Stimulated activated memory B cell treated with anti-CD40 and anti-IgM and Interleukin-4, amounts not matched to agents 10 μg/mL and 1 μg/mL and 100 μg/mL, for 72 hours (primary cell): ENCODE measurements around the gene OCA2.
"Not testable (repeated sequence)": the region's sequence is repeated elsewhere in the genome, so short reads cannot be mapped to it uniquely, and the experiment has no call there.

Experiments used
- ATAC-seq: fragments of 150-1000 bp; cut with Tn5 transposase; 2 replicates; pipeline ENCODE4 v1.10.0; 2021
- H3K27ac Mint-ChIP-seq: one replicate; pipeline ENCODE4 v1.8.0; 2022; ENCODE audit warnings: mild to moderate bottlenecking, mixed read lengths
- H3K27me3 Mint-ChIP-seq: one replicate; pipeline ENCODE4 v1.8.0; 2022; ENCODE audit warnings: mixed read lengths
- H3K36me3 Mint-ChIP-seq: one replicate; pipeline ENCODE4 v1.8.0; 2022; ENCODE audit warnings: mixed read lengths
- H3K4me1 Mint-ChIP-seq: one replicate; pipeline ENCODE4 v1.8.0; 2022; ENCODE audit warnings: mixed read lengths
- H3K4me3 Mint-ChIP-seq: one replicate; pipeline ENCODE4 v1.8.0; 2022; ENCODE audit warnings: mild to moderate bottlenecking, moderate library complexity, mixed read lengths
- H3K9me3 Mint-ChIP-seq: one replicate; pipeline ENCODE4 v1.8.0; 2022; ENCODE audit warnings: mixed read lengths

Gene OCA2

DNA sequence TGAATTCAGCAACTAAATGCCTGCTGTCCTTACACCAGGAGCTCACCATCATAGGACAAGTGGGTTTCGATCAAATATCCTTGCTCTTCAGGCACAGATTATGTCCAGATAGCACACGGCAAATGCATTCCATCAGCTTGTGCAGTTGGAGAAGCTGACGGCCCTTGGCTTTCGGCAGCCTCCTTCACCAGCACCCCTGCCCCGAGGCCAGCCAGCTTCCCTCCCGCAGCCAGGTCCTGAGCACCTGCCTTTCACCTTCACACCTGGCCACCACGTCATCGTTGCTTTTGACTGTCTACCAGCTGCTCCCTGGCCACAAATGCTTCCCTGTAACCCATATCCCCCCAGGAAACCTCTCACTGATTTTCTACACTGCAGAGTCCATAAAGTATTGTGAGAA lies 355.5 kb downstream of the OCA2 start:
- no peak for ATAC-seq
- H3K9me3 Mint-ChIP-seq: peaks cover 2% of the 10 kb centered on the region
- no peaks in the 10 kb centered on the region for H3K36me3 Mint-ChIP-seq
- H3K4me3 Mint-ChIP-seq: no peak overlapping the region
- H3K4me1 Mint-ChIP-seq: no peaks in the 10 kb centered on the region
- no peak overlapping the region for H3K27ac Mint-ChIP-seq
- H3K27me3 Mint-ChIP-seq: no peaks in the 10 kb centered on the region

DNA sequence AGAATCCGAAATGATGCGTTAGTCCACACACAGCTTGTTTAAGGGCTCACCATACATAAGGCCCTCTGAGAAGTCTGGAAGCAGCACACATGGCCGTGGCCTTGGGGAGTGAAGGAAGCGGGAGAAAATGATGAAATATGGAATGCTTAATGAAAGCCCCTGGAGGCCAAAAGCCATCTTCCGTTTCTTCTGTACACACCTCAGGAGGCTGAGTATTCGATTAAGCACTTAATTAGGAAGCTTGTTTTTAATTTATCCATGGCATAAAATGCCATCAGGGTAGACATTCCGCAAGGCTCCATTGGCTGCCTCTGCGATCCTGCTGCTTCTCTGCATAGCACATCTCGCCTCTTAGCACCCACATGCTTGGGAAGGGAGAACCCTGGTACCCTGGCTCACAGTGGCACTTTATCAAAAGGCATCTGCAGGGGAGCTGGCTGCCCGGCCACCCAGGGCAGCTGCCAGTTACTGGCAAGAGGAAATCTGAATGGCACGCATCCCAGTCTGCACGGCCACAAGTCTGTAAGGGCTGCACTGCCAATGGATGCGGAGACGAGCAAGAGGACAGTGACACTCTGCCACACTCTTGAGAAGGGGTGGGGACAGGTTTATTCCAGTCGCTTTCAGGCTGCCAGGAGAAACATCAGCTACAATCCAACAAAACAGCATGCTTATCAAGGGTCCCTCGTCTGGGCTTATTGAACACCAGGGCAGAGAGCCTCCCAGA lies 356.2 kb downstream of the OCA2 start:
- Mint-ChIP-seq H3K9me3 (peaks cover 2% of the 10 kb centered on the region), H3K27me3 (no peaks in the 10 kb centered on the region)
- ATAC-seq: no peak

DNA sequence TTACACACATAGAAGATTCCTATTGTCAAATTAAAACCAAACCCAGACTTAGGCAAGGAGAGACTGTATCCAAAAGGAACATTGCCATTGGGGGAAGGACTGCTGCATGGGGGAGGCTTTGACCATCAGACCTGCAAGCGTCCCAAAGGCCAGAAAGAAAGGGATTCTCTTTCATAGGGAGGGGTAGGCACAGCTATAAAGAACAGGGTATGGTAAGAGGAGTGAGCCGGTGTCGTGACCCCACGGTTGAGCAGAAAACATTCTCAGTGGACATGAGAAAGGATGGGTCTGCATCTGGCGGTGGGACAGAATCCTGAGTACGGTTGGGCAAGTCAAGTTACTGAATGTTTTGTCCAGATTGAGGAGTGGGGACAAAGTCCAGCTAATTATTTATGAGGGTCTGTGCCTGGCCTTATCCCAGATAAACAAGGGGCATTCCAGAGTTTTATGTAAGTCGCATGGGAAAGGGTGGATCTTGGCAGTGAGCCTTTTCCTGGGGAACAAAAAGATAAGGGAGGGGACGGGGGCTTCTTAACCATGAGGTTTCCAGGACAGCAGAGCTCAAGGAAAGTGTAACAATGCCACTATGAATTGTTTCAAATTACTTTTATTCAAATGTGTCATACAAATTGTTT lies 357.8 kb downstream of the OCA2 start:
- no peaks in the 10 kb centered on the region for H3K4me1 Mint-ChIP-seq
- no peak overlapping the region for H3K27ac Mint-ChIP-seq
- no peak overlapping the region for H3K4me3 Mint-ChIP-seq
- peaks cover 2% of the 10 kb centered on the region for H3K9me3 Mint-ChIP-seq
- no peaks in the 10 kb centered on the region for H3K36me3 Mint-ChIP-seq
- no peaks in the 10 kb centered on the region for H3K27me3 Mint-ChIP-seq
- ATAC-seq: no peak

More for the DNA sequence above, 356.2 kb downstream of the OCA2 start:
- Mint-ChIP-seq H3K27ac (no peak overlapping the region), H3K36me3 (no peaks in the 10 kb centered on the region), H3K4me1 (no peaks in the 10 kb centered on the region), H3K4me3 (no peak overlapping the region)

DNA sequence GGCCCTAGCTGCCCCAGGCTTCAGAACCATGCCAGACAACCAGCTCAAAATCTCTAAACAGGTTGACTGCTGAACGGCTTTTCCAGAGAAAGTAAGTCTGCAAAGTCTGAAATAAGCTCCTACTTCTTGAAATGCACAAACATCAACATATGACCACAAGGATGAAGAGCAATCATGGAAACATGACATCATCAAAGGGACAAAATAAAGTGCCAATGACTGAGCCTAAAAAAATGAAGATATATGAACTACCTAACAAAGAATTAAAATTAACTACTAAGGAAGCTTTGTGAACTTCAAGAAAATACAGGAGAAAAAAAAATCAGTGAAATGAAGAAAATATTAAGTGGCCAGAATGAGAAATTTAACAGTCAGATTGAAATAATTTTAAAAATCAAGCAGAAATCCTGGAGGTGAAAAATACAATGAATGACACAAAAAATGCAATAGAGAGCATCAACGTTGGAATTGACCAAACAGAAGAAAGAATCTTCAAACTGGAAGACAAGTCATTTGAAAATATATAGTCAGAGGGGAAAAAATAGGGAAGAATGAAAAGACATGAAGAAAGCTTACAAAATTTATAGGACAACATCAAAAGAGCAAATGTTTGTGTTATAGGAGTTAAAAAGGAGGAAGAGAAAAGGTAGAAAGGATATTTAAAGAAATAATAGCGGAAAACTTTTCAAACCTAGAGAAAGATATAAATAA lies 364.2 kb downstream of the OCA2 start:
- Mint-ChIP-seq H3K36me3 (no peaks in the 10 kb centered on the region), H3K27ac (no peak overlapping the region)

DNA sequence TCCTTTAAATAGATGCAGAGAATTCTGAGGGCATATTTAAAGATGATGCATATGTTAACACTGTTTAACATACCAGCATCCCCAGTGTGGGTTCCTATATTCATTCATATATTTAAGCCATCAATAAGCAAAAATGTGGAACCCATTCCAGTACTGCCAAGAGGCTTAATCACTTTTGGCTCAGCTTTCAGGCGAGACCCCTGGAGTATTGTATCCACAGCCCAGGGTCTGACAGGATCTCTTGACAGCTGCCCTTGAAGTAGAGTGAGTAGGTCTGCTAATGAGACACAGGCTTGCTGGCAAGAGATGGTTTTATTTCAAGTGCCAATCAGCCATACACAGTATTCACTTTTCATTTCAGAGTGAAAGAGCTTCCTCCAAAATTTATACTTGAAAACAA lies 367.3 kb downstream of the OCA2 start:
- no peaks in the 10 kb centered on the region for H3K36me3 Mint-ChIP-seq
- H3K4me1 Mint-ChIP-seq: no peaks in the 10 kb centered on the region
- ATAC-seq: no peak
- H3K4me3 Mint-ChIP-seq: no peak overlapping the region
- H3K27me3 Mint-ChIP-seq: no peaks in the 10 kb centered on the region
- H3K27ac Mint-ChIP-seq: no peak overlapping the region
- peaks cover 9% of the 10 kb centered on the region for H3K9me3 Mint-ChIP-seq

More for the DNA sequence above, 364.2 kb downstream of the OCA2 start:
- peaks cover 11% of the 10 kb centered on the region for H3K9me3 Mint-ChIP-seq
- H3K27me3 Mint-ChIP-seq: no peaks in the 10 kb centered on the region
- no peak for ATAC-seq
- no peaks in the 10 kb centered on the region for H3K4me1 Mint-ChIP-seq
- H3K4me3 Mint-ChIP-seq: no peak overlapping the region

DNA sequence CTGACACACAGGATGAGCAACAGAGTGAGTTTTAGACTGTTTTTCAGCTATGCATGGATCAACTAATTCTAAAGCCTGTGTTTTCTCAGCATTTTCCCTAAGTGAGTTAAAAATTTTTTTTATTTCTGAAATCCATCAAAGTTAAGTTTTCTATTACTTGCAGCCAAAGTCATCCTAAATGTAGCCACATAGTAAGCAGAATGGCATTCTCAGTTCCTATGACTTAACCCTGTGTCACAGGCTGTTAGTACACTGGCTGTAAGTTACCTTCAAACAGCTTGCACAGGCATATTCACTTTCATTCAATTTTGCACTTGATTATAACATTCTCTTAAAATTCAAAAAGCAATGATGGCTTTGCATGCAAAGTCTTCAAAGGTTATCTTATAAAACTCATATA lies 368.2 kb downstream of the OCA2 start:
- Mint-ChIP-seq H3K27ac (no peak overlapping the region), H3K9me3 (peaks cover 9% of the 10 kb centered on the region), H3K4me1 (no peaks in the 10 kb centered on the region), H3K36me3 (no peaks in the 10 kb centered on the region), H3K4me3 (no peak overlapping the region), H3K27me3 (no peaks in the 10 kb centered on the region)
- ATAC-seq: no peak

DNA sequence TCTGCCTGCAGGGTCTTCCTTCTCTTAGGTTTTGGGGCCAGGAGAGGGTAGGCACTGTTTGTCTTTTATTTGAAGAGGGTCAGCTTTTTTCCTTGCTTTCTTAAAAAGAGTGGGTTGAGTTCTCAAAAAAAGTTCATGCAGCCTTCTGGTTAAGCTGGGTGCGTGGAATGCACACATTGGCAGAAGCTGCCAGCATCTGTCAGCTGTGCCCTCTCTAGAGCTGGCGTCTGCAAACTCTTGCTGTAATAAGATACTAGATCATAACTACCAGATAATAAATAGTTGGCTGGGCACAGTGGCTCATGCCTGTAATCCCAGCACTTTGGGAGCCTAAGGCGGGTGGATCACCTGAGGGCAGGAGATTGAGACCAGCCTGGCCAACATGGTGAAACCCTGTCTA lies 373.4 kb downstream of the OCA2 start:
- no peaks in the 10 kb centered on the region for H3K27me3 Mint-ChIP-seq
- H3K4me1 Mint-ChIP-seq: no peaks in the 10 kb centered on the region
- no peaks in the 10 kb centered on the region for H3K36me3 Mint-ChIP-seq
- peaks cover 4% of the 10 kb centered on the region for H3K9me3 Mint-ChIP-seq
- no peak overlapping the region for H3K27ac Mint-ChIP-seq
- no peak for ATAC-seq
- H3K4me3 Mint-ChIP-seq: no peak overlapping the region

DNA sequence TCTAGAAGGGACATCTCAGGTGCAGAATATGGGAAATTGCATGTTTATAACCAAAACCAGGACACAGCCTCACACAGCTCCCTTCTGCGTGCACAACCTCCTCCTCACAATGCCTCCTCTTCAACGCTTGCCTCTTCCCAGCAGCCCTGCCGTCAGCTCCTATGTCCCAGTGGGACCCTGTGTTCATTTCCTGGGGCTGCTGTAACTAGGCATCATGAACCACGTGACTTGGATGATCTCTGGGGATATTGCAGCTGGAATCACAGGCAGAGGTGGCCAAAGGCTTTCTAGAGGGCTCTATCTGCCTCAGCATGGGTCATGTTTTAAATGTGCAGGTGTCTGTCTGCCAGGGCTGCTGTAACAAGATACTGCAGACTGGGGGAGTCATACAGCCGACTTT lies 375.3 kb downstream of the OCA2 start:
- H3K27ac Mint-ChIP-seq: no peak overlapping the region
- no peaks in the 10 kb centered on the region for H3K36me3 Mint-ChIP-seq
- H3K9me3 Mint-ChIP-seq: peaks cover 4% of the 10 kb centered on the region
- no peak overlapping the region for H3K4me3 Mint-ChIP-seq
- no peaks in the 10 kb centered on the region for H3K4me1 Mint-ChIP-seq
- no peaks in the 10 kb centered on the region for H3K27me3 Mint-ChIP-seq
- no peak for ATAC-seq

DNA sequence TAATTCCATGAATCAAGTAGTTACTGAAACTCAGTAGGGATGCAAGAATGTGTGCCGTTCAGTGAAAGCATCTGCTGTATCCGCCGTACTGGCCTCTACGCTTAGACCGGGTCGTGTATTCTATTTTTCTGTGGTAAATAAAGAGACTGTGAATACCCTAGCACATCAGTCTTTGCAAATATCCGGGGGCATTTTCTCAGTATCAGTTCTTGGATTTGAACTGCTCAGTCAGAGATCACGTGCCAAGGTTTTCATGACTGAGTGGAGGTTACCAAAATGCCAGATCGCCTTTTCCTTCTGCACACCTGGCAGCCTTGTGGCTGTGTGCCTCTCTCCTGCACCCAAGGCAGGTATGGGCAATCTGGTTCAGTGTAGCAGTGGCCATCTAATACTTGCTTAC lies 377.0 kb downstream of the OCA2 start:
- Mint-ChIP-seq H3K36me3 (peaks cover 4% of the 10 kb centered on the region), H3K4me1 (no peaks in the 10 kb centered on the region), H3K9me3 (peaks cover 8% of the 10 kb centered on the region), H3K4me3 (no peak overlapping the region), H3K27ac (no peak overlapping the region), H3K27me3 (no peaks in the 10 kb centered on the region)
- ATAC-seq: no peak

DNA sequence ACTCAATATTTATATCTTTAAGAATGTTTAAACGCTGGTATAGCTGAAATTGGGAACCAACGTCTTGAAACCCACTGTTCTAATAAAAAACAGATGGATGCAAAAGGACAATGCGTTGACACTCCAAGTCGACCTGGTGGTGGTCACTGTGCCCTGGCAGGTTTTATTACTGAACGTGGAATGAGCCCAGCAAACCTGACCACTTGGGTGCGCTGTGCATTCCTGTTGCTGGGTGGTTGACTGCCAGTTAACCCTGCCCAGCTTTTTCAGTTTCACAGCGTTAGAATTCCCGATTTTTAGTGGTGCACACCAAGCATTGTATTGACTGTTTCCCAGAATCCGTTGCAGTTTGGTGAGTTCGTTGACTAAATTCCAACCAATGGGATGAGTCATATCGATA lies 384.4 kb downstream of the OCA2 start:
- H3K9me3 Mint-ChIP-seq: peaks cover 8% of the 10 kb centered on the region
- H3K4me3 Mint-ChIP-seq: no peak overlapping the region
- H3K36me3 Mint-ChIP-seq: peaks cover 4% of the 10 kb centered on the region

DNA sequence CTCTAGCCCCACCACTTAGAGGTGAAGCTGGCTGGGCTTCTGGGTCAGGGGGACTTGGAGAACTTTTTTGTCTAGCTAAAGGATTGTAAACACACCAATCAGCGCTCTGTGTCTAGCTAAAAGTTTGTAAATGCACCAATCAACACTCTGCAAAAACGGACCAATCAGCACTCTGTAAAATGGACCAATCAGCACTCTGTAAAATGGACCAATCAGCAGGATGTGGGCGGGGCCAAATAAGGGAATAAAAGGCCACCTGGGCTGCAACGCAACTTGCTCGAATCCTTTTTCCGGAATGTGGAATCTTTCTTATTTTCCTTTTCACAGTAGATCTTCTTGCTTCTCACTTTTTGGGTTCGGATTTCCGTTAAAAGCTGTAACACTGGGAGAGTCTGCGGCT lies 385.3 kb downstream of the OCA2 start:
- H3K27me3 Mint-ChIP-seq, H3K4me3 Mint-ChIP-seq, H3K36me3 Mint-ChIP-seq, ATAC-seq, H3K4me1 Mint-ChIP-seq, H3K27ac Mint-ChIP-seq: not testable (repeated sequence)
- H3K9me3 Mint-ChIP-seq: peaks cover 14% of the 10 kb centered on the region

More for the DNA sequence above, 384.4 kb downstream of the OCA2 start:
- Mint-ChIP-seq H3K27me3 (no peaks in the 10 kb centered on the region), H3K4me1 (no peaks in the 10 kb centered on the region), H3K27ac (no peak overlapping the region)
- ATAC-seq: no peak

DNA sequence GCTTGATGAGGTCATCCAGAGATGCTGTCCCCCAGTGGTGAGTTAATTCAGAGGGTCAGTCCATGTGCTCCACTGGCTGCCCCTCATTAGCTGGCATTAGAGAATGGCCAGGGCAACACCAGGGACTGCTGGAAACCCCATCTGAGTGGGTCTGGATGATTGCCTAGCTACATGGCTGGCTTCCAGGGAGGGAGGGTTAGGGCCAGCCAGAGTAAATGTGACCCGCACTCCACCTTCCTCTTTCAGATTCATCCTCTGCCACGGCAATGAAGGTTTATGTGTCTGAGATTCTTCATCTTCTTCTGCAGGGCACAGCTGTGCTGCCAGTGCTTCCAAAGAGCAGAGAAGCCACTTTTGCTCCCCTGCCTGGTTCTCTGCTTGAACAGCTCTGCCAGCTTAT lies 391.9 kb downstream of the OCA2 start:
- Mint-ChIP-seq H3K36me3 (no peaks in the 10 kb centered on the region), H3K4me1 (no peaks in the 10 kb centered on the region), H3K27me3 (no peaks in the 10 kb centered on the region), H3K4me3 (no peak overlapping the region), H3K9me3 (peaks cover 20% of the 10 kb centered on the region), H3K27ac (no peak overlapping the region)
- no peak for ATAC-seq

DNA sequence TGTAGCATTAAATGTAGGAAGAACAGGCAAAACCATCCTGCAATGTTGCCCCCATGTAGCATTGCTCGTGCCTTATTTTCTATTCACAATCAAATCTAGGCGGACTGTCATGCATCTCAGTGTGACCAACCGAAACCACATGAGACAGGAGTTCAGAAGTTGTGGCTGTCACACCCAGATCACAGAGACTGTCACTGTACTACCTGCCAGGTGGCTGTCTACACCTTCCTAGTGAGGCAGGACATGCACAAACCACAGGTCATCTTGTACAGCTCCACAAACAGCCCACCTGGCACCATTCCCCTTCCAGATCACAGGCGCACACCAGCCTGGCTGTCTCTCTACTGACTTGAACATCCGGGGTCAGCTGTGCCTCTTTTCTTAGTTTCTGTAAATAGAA lies 392.8 kb downstream of the OCA2 start:
- no peaks in the 10 kb centered on the region for H3K27me3 Mint-ChIP-seq
- peaks cover 20% of the 10 kb centered on the region for H3K9me3 Mint-ChIP-seq
- H3K27ac Mint-ChIP-seq: no peak overlapping the region
- no peak overlapping the region for H3K4me3 Mint-ChIP-seq
- ATAC-seq: no peak
- H3K4me1 Mint-ChIP-seq: no peaks in the 10 kb centered on the region
- no peaks in the 10 kb centered on the region for H3K36me3 Mint-ChIP-seq

DNA sequence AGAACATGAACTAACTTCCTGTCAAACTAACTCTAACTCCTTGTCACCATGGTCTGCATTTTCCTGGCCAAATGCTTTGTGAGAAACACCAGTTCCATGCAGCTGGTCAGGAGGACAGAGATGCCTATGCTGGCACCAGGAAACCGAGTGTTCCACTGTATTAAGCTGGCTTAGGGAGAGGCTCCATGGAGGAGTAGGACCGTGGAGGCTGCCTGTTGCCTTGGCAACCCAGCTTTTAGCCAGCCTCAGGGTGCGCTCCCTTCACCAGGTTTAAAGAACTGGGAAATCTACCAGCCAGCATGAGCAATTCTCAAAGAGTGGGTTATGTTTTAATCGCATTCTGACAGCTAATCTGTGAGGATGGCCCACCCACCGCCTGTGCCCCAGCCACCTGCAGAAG lies 394.1 kb downstream of the OCA2 start:
- Mint-ChIP-seq H3K36me3 (no peaks in the 10 kb centered on the region), H3K27ac (no peak overlapping the region), H3K4me3 (no peak overlapping the region), H3K27me3 (no peaks in the 10 kb centered on the region), H3K9me3 (peaks cover 20% of the 10 kb centered on the region), H3K4me1 (no peaks in the 10 kb centered on the region)
- no peak for ATAC-seq
